ENCODE results near the gene SALL1.

GRCh38 chr16:51119973-51120729, 30.9 kb downstream of the SALL1 start:
- TF ChIP-seq CTCF (IDR thresholded peaks at IDR 0.05; ENCODE audit: poor library complexity, severe bottlenecking) (no peak), EP300 (conservative IDR thresholded peaks at IDR 0.05; ENCODE audit: poor library complexity, severe bottlenecking) (no peak), POLR2AphosphoS5 (IDR thresholded peaks at IDR 0.05) (no peak), EZH2 (IDR thresholded peaks at IDR 0.05; ENCODE audit: borderline replicate concordance, insufficient read depth, low read length, poor library complexity, severe bottlenecking) (no peak), SMC3 (conservative IDR thresholded peaks at IDR 0.05; ENCODE audit: poor library complexity) (no peak), REST (IDR thresholded peaks at IDR 0.05; ENCODE audit: borderline replicate concordance) (no peak), RAD21 (conservative IDR thresholded peaks at IDR 0.05) (no peak), MXI1 (conservative IDR thresholded peaks at IDR 0.05; ENCODE audit: poor library complexity, severe bottlenecking) (no peak)

All from neural cell (in vitro differentiated cells).